Subcutaneous adipose tissue (tissue), 4 donors: ENCODE measurements around the gene MIF4GD. TPM values are rescaled to one million over a fixed set of nuclear protein-coding genes. Genes with fewer than 3 reads are reported as not detected.

Source experiments
- total RNA-seq, 4 donors: library from RNA; depleted of rRNA; stranded (reverse); fragments of >200 nt; gene quantifications; one replicate each; pipeline ENCODE4 v1.1.0, GENCODE V29; 2016
- TF ChIP-seq, protein P1 (sequence below): fragments of 450-650 bp; IDR thresholded peaks from one replicate; pipeline ENCODE4 v1.5.1; 2016; ENCODE audit warnings: low read depth, mild to moderate bottlenecking, control low read depth, antibody characterized with exemption, moderate library complexity

The MIF4GD gene
- total RNA-seq, 4 donors from 2014 or later: 14.3 to 44.2 (median 31.1) TPM

DNA sequence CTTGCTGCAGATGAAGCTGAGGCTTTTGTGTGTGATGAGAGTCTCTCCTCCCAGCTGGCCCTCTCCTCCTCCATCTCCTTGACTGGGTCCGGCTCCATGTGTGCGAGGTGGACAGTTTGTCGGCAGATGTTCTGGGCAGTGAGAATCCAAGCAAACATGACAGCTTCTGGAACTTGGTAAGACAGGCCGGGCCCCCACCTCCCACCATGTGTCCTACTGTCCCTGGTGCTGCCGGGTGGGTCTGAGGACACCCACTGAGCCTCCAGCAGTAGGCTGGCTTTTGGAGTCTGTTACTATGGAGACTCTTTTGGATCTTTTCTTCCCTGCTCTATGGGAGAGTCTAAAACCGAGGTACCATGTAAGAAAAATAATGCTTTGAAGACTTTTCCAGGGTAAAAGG, 52.9 kb downstream of the MIF4GD start:
- TF ChIP-seq, protein P1, sequence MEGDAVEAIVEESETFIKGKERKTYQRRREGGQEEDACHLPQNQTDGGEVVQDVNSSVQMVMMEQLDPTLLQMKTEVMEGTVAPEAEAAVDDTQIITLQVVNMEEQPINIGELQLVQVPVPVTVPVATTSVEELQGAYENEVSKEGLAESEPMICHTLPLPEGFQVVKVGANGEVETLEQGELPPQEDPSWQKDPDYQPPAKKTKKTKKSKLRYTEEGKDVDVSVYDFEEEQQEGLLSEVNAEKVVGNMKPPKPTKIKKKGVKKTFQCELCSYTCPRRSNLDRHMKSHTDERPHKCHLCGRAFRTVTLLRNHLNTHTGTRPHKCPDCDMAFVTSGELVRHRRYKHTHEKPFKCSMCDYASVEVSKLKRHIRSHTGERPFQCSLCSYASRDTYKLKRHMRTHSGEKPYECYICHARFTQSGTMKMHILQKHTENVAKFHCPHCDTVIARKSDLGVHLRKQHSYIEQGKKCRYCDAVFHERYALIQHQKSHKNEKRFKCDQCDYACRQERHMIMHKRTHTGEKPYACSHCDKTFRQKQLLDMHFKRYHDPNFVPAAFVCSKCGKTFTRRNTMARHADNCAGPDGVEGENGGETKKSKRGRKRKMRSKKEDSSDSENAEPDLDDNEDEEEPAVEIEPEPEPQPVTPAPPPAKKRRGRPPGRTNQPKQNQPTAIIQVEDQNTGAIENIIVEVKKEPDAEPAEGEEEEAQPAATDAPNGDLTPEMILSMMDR: no peak

Other genes starting within 250 kb of the MIF4GD start
- gene ATP5PD, start 224.3 kb downstream of the MIF4GD start, total RNA-seq: 100 to 1,000 TPM; 236 to 509 (median 283) TPM
- 10 to 100 TPM; 18.9 to 30.8 (median 24.2) TPM for gene KCTD2, start 224.0 kb downstream of the MIF4GD start, total RNA-seq
- 10 to 100 TPM; 11.7 to 30.0 (median 13.2) TPM for gene SLC16A5, start 183.3 kb downstream of the MIF4GD start, total RNA-seq
- gene ARMC7, start 161.3 kb downstream of the MIF4GD start, total RNA-seq: 1 to 10 TPM; 3.1 to 7.0 (median 6.1) TPM
- gene NT5C, start 139.5 kb downstream of the MIF4GD start, total RNA-seq: 10 to 100 TPM; 35.4 to 92.3 (median 69.9) TPM
- 10 to 100 TPM; 18.7 to 41.1 (median 22.8) TPM for gene JPT1, start 116.7 kb downstream of the MIF4GD start, total RNA-seq
- 10 to 100 TPM; 41.1 to 77.0 (median 69.2) TPM for gene SUMO2, start 88.3 kb downstream of the MIF4GD start, total RNA-seq
- gene NUP85, start 65.6 kb downstream of the MIF4GD start, total RNA-seq: 10 to 100 TPM; 28.9 to 48.8 (median 41.0) TPM
- 10 to 100 TPM; 21.5 to 36.0 (median 25.0) TPM for gene GGA3, start 9.6 kb downstream of the MIF4GD start, total RNA-seq
- gene MRPS7, start 9.4 kb downstream of the MIF4GD start, total RNA-seq: 10 to 100 TPM; 25.7 to 42.8 (median 38.5) TPM
- 10 to 100 TPM in 3 of 4 donors, 1 to 10 TPM in 1; 8.4 to 18.5 (median 14.3) TPM for gene SLC25A19, start 18.2 kb upstream of the MIF4GD start, total RNA-seq
- gene GRB2, start 134.4 kb upstream of the MIF4GD start, total RNA-seq: 100 to 1,000 TPM in 2 of 4 donors, 10 to 100 TPM in 2; 69.3 to 133 (median 114) TPM
- 10 to 100 TPM; 35.0 to 80.2 (median 45.9) TPM for gene TMEM94, start 185.4 kb upstream of the MIF4GD start, total RNA-seq
- gene CASKIN2, start 244.3 kb upstream of the MIF4GD start, total RNA-seq: 10 to 100 TPM in 2 of 4 donors, 1 to 10 TPM in 2; 5.6 to 26.6 (median 10.2) TPM
- gene TSEN54, start 245.3 kb upstream of the MIF4GD start, total RNA-seq: 10 to 100 TPM in 3 of 4 donors, 1 to 10 TPM in 1; 9.5 to 23.8 (median 17.3) TPM